CD4-positive, alpha-beta T cell treated with Interleukin-4 for 4 hours (primary cell): Measurements from ENCODE around the gene VSIG4.

Source experiments
- DNase-seq: peaks from one replicate; pipeline ENCODE4 v3.0.0-alpha.2; 2020

VSIG4 gene

DNA sequence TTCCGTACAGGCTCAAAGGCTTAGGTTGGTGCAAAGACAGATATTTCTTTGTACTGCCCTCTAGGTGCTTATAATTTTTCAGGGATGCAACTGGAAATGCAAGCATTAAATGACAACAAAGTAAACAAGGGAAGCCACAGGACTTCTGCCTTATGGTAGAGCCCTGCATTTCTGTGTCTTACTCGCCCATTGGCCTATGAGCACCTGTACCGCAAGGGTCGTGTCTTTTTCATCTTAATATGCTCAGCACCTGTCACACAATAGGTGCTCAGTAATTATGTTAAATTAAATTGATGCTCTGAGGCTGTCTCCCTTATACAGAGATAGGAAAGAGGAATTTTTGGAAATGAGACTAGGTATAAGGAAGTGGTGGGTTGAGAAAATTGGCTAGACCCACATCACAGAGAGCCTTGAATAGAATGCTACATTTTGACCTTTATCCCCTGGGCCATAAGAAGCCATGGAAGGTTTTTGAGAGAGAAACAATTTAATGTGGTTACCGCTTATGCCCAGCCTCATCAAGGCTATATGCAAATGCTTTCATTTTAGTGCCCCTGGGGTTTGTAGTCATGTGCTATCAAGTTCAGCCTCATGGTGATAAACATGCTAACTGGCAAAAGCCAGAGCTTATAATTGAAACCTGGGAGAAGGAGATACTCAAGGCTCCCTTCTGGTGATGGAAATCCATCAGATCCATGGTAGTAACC is 16.3 kb downstream of the VSIG4 start:
- DNase-seq: no peak

DNA sequence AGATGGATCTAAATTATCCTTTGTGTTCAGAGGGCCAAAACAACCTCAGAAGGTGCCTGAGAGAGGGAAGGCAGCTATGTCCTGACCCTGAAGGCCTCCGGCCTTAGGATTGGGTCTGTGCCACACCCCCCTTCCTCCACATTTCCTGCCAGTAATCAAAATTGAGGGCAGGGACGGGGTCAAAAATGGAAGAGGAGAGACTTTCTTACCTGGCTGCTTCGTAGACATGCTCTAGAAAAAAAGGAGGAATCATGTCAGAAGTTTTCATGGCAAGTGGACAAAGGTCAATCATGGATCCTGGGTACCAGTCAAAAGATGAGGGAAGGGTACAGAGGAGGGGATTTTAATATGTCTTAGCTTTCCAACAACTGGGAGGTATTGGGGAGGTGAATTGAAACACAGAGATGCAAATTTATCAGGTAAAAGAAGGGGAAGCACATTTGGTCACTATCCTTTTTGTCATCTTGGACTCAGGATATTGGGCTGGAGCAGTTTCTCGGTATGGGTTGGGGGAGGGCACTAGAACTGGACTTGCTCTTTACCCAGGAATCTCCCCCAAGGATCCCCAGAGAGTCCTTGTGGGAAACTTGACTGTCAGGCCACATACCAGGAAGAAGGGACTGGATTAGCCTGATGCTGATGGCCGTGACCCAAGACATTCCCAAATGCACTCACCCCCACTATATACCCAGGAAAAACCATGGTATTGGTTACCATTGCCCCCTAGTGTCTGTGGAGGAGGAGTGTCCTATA is 17.1 kb downstream of the VSIG4 start:
- DNase-seq: no peak

DNA sequence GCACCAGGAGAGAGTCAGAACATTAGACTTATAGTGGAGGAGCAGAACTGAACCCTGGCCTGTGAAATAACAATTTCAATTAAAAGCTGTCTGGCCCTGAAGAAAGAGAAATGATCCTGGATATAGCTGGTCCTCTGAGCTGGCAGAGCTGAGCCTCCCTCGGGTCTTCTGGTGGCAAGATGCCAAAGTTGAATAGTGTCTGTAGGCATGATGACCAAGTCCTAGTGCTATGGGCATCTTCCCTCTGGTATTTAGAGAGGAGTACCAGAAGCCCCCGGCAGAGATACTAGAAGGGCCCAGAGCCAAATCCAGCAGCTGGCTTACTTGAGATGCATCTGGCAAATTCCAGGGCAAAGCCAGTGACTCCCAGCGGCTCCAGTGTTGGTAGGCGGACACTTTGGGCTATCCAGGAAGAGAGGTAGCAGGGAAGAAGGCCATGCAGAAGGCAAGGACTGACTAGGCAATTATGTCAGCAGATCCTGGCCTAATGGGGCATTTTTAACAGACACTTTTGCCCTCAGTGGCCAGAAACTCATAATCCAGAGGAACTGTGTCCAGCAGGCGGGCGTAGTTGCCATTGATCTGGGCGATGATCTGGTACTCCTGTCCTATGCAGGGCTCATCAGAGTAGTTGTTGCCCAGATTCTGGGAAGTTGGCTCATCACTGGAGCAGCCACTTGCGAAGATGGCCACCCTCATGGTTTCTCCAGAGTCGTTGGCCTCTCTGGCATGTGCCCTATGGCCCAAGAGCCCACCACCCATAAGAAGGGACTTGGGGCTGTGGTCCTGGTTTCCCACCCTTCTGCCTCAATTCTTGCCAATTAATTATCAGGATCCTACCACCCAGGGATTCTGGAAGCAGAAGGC is 17.9 kb downstream of the VSIG4 start:
- no peak for DNase-seq

DNA sequence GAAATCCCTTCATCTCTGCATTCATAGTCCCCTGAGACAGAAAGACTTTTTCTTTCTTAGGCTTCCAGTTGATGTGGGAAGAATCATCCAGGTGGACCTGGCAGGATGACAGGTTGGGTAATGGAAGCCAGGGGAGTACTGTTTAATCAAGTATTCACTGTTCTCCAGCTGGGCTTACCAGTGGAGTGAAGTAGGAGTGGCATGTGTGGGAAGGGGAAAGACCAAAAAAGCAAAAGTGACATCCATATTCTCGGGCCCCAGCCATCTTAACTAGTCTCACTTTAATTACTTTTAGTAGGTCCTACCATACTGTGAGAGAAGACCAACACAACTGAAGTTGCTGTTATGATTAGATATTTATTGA is 18.5 kb downstream of the VSIG4 start:
- DNase-seq: no peak

DNA sequence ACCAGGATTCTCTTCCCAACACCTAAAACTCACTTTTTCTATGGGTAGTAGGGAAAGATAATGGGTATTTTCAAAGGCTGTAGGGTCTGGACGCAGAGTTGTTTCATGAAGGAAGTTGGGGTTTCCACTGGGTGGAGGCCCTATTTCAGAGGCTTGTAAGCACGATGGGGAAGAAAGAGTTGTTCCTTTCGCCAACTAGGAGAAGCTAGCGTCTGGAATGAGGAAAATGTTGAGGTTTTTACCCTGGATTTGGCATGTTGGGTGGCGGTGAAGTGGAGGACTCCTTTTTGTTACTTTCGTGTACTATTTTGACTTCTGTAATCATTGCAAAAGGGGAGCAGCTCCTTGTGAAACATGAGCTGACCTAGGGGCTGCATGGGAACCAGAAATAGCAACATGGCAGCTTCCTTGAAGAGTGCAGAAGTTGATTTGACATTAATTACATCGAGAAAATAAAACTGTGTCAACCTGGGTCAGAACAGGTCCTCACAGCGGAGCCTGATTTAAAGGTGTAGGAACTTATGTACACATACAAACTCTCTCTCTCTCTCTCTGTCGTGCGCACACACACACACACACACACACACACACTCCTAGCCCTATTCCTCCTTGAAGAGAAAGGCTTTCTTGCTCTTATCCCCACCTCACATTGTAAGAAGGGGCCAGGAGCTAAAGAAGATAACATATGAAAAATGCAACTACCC is 19.1 kb downstream of the VSIG4 start:
- no peak for DNase-seq

DNA sequence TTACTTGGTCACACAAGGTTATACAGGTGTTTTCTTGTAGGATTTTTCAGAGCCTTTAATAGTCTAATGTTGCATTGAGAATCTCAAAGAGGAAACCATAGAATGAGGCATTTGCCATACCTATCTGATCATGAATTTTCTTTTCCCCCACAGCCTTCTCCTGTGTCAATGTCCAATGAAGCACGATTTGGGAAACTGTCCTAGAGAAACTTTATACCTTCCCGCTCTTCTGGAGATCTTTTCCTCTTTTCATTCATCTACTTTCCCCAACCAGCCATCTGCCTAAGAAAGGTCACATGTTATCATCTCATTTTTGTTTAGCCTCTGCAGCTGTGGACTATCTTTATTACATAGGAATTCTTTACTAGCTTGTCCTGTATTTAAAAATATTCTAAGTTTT is 19.9 kb downstream of the VSIG4 start:
- no peak for DNase-seq

DNA sequence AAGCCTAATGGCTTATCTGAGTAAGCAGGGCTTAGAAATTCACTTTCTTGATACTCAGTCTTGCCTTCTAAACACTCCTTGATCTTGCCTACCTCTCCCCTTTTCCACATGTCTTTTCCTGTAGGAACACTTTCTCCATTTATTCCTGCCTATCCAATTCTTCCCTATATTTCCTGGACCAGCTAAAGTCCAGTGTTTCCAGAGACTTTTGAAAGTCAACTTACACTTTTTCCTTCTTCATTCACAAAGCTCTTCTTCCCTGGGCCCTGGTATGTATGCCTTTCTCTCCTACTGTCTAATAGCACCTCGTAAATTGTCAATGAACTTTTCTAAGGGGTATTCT is 20.6 kb downstream of the VSIG4 start:
- DNase-seq: no peak

DNA sequence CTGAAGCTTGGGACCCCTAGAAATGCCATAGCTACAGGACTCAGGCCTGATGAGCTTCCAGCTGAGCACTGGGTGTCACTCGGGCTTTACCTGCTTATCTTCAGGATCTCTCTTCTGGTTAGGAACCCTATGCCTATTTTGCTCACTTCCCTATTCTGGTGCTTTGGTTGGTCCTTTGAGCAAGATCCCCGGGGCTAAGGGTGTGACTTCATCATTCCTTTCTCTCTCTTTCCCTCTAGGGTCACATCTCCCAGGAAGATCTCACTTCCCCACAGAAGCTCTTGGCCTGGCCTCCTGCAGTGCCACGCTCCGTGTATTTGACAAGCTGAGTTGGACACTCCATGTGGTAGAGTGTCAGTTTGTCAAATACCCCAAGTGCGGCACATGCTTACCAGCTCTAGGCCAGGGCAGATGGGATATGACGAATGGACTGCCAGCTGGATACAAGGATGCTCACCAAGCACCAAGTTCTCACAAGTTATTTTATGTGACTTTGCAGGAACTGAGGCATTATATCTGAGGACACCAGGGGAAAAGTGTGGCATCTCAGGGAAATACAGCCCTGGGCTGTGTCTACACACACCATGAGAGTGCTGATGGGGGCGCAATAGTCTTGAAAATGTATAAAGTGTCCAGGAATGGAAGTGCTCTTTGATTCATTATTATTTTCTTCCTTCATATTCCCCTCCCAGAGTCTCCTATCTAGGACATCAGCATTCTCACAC is 21.1 kb downstream of the VSIG4 start:
- DNase-seq: no peak

DNA sequence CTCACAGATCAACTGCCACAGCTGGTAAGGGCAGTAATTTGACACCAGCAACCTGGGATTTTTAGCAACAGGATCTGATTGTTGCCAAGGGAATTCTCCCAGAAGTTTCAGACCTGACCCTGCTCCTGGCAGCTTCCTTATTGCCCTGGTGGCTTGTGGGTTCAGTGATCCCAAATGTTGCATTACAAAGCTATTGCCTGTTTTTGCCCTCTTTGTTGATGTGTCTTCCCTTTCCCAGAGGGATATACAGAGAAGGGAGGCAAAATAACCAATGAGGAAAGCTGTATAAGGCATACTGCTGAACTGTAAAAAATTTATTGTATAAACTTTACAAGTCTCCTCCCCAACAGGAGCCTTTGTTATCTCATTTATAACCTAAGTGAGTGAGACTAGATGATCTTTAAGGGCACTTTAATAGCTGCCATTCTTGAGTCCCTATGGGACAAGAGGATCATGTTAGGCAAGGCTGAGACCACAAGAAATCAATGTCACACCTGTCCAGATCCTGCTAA is 22.2 kb downstream of the VSIG4 start:
- DNase-seq: no peak

DNA sequence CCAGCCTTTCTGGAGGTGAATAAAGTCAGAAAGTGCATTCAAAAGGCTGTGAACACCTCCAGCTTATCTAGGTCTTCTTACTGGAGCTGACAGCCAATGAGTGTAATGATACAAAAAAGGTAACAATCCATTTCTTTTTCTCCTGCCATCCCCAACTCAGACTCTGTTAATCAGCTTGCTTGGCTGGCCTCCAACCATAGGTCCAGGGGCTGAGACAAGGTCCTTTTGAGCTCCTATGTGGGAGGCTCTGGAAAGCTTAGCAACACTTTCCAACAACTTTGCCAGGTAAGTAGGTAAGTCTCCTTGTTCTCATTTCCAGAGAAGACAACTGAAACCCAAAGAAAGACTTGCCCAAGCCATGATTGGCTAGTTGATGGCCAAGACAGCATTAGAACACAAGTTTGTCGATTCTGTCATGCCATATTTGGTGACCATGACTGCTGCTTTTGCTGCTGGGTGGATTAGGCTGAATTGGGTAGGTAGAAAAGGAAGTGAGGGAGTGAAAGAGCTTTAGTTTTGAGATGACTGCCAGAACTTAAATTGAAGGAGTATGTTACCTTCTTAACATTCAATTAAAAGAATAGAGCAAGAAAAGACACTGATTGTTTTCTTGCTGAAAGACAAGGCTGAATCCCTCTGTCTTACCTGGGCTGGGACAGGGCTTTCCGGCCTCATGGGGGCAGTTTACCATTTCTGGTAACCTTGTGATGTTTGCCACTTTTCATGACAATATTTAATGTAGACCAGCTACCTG is 22.8 kb downstream of the VSIG4 start:
- DNase-seq: no peak

DNA sequence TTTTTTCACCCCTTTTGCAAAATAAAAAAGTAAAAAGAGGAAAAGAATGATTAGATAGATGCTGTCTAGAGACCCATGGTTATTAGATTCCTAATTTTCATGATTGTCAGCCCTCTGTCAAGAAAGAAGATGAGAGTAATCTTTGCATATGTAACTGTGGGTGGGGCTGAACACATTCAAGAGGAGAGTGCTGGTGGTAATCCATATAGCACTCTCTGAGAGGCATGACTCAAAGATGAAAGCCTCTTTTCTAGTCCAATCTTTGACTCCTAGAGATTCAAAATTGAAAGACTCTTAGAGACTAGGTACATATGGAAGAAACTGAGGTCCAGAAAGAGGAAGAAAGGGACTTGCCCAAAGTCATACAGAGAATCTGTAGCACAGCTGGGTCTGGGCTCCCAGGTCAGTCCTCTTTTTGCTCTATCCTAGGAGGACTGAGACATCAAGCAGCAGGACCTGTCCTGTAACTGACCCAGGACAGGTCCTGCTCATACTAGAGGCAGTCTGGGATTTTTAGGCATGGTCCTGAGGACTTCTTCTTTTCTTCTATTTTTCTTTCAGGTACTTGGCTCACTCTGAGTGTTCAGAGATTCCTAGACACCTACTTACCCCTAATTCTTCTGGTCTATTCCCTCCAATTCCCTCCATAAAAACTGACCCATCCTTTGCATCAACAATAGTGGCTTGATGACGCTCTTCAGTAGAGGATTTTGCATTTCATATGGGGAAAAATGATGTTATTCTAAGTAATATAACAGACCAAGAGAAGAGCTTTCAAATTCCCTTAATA is 23.8 kb downstream of the VSIG4 start:
- no peak for DNase-seq

DNA sequence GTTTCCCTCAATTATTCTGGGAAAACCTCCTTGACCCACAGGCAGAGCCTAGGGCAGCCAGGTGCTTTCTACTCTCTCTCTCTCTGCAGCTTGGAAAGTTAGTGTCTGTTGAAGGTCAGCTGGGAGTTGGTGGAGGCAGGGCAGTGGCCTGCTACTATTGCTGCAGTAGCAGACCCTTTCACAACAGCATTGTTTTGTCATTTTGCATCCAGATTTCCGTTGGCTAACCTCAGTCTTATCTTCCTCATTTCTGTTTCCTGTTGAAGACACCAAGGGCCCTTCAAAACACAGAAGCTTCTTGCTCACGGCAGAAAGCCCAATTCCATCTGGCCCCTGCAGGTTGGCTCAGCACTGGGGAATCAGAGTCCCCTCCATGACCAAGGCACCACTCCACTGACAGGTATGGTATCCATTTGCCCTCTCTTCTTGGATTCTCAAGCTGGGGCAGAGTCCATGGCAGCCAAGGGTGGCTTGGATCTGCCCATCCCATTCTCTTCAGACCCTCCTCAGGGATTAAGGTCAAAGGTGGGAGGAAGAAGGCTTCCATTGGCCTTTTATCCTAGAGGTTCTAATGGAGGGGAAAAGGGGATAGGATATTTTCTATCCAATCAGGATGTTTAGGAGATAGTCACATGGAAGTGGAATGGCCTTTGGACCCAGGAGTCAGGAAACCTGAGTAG is 24.6 kb downstream of the VSIG4 start:
- DNase-seq: peak; percentile 20

DNA sequence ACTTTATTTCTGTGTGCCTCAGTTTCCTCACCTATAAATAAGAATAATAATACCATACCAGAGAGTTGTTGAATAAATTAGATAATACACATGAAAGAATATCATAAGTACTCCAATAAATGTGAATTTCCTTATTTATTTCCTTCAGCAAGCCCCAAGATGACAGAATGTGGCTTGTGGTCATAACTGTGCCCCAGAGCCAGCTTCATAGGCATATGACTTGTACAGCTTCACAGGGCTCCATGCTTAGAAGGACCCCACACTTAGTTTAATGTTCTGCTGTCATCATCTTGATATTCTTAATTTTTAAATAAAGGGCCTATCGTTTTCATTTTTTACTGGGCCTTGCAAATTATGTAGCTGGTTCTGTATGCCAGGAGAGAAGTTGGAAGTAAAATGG is 25.3 kb downstream of the VSIG4 start:
- DNase-seq: no peak

DNA sequence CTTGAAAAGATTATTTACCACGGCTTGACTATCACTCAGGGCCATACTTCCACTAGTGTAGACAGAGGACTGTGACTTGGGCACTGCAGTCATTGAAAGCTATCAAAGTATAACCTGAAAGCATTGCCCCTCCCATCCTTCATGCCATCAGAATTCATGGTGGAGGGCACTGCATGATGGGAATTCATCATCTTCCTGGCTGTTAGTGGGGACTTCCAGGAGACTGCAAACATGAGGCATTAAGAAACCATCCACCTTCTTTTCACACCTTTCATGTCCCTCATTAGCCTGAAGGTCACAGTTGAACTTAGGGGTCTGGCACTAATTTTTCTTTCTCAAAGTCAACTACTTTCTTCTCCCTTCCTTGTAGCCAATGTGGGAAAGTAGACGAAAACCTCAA is 25.8 kb downstream of the VSIG4 start:
- DNase-seq: no peak

DNA sequence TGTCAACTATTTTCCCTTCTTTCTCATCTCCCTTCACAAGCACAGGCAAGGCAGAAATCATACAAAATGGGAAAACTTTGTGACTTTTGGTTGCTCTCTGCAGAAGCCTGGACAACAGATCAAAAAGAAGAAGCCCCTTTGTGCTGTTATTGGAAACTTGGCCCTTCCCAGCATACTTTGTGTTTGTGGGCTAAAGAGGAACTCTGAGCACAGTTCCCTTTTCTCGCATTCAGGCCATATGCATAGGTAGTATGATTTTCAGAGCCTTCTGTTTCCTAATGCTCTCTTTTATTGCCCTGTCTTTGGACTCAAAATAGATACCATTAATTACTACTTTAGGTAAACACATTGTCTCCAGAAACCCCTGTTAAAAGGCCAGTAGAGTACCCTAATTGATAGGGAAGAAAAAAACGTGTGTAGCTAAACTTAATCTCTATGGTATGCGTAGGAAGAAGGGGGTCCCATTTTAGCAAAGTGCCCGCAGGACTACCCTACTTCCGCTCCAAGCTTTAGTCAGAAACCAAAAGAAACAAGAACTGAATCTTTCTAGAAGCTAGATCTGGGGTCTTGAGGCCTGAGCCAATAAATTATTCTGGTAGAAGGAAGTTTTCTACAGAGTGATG is 26.6 kb downstream of the VSIG4 start:
- no peak for DNase-seq

DNA sequence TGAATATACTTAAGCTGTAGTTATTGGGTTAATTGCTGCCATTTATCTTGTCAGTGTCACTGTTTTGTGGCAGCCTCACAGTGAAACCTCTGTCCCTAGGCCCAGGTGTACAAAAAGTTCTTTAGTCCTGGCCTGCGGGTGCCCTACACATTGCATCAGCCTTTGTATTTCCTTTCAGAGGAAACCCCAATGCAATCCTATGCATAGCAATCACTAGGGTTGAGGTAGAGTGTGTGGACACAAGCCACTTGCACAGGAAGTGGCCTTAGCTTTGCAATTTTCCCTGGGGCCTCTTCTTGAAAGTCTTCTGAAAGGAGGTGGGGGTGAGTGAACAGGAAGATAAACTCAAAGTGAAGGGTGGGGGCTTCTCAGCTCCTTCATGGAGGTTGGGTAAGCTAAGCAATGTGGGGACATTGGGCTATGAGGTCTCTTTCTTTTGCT is 27.8 kb downstream of the VSIG4 start:
- DNase-seq: peak; percentile 9

DNA sequence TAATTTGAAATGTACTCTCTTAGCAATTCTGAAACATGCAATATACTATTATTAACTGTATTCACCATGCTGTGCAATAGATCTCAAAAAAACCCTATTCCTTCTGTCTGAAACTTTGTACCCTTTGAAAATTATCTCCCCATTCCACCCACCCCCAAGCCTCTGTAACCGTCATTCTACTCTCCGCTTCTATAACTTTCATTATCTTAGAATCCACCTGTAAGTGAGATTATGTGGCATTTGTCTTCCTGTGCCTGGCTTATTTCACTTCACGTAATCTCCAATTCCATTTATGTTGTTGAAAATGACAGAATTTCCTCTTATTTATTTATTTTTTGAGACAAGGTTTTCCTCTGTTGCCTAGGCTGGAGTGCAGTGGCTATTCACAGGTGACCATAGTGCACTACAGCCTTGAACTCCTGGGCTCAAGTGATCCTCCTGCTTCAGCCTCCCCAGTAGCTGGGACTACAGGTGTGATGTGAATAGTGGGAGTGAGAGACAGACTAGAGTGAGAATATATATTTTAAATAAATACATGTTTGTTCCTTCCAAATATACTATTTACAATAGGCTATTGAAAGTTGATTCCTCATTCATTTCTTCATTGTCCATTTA is 30.5 kb downstream of the VSIG4 start:
- DNase-seq: no peak

DNA sequence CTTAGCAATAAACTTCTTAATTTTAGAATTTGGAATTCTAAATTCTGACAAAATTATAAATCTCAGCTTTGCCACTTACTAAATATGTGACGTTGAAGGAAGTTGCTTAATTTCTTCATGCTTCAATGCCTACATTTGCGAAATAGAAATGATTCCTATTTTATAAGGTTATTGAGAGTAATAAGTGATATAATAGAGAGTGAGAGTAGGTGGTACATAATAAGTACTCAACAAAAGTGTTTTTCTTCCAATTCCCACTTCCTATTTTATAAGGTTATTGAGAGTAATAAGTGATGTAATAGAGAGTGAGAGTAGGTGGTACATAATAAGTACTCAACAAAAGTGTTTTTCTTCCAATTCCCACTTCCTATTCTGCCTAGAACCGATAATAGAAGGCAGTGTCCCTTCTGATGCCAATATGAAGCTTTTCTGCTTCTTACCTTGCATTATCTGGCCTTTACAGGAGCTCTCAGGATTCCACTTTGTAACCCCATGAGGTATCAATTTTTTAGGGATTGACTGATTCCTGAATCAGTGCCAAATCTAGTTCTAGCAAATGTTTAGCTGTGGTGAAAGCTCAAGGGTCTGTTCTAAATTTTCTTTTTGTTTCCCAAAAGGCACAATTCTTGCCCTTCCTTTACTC is 31.4 kb downstream of the VSIG4 start:
- no peak for DNase-seq

DNA sequence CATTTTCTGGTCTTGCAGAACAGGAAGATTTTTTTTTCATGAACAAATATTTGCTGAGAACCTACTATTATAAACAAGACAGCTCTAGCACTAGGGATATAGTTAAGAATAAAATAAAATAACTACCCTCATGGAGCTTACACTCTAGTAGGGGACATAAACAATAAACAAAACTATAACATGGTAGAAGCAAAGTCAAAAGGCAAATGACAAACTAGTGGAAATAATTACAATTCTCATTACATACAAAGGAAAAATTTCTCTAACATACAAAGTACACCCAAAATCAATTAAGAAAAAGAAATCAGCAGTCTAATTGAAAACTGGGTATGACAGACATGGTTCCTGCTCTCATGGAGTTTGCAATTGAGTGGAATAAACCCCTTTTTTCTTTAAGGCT is 32.0 kb downstream of the VSIG4 start:
- no peak for DNase-seq
